Medulla oblongata (tissue), 1 donor: ENCODE data around the gene OMA1.

Experiments
- DNase-seq: peaks from one replicate; pipeline ENCODE4 v3.0.0-alpha.2; 2015; ENCODE audit errors: extremely low spot score

Gene OMA1

GRCh38 chr1:58431901-58432620 lies 114.5 kb downstream of the OMA1 start:
- no peak for DNase-seq
